ENCODE measurements around the gene IL24.

GRCh38 chr1:206863266-206863665 lies 34.0 kb upstream of the IL24 start:
- TF ChIP-seq POLR2A (IDR thresholded peaks at IDR 0.05), result no peak
- TF ChIP-seq CTCF (IDR thresholded peaks at IDR 0.05), result no peak

All from uterus (tissue), 2 donors.